22Rv1 (cell line): Measurements from ENCODE around the gene NUDT2.

Source experiments
- H3K27ac ChIP-seq: fragments of 450-650 bp; 2 replicates; pipeline ENCODE4 v1.5.1; 2017
- ZFX ChIP-seq: fragments of 450-650 bp; IDR thresholded peaks from 2 replicates; pipeline ENCODE4 v1.6.1; 2017; ENCODE audit warnings: antibody characterized with exemption, borderline replicate concordance
- TF ChIP-seq, protein P1 (sequence below): fragments of 450-650 bp; IDR thresholded peaks from 2 replicates; pipeline ENCODE4 v1.5.1; 2017; ENCODE audit warnings: mild to moderate bottlenecking

The NUDT2 gene

DNA sequence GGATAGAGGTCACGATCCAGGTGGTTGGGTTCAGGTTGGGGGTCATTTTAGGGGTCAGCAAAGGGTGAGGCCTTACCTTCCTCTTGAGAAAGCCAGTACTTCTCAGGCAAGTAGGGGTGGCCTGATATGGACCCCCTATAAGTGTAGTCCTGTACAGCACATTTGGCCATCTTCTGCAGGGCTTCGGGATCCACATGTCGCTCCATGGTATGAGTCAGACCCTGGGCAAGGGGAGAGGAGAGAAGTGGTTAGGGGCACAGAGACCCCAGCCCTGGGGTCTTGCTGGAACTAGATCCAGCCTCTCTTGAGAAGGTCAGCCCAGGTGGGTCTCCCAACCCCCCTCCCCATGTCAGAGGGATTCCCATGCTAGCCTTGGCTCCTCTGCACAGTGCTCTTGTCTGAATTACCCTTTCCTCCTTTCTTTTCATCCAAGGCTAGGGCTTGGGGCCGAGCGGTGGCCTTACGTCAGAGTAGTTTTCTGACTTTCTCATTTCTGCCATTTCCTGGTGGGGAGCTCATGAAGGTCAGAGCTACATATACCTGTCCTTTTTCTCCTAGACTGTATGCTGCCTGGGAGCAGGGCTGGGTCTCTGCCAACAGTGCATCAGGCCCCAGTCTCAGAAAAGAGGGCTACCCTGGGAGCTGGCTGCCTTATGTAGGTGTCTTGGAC, 56.3 kb downstream of the NUDT2 start:
- TF ChIP-seq ZFX = no peak
- TF ChIP-seq, protein P1, sequence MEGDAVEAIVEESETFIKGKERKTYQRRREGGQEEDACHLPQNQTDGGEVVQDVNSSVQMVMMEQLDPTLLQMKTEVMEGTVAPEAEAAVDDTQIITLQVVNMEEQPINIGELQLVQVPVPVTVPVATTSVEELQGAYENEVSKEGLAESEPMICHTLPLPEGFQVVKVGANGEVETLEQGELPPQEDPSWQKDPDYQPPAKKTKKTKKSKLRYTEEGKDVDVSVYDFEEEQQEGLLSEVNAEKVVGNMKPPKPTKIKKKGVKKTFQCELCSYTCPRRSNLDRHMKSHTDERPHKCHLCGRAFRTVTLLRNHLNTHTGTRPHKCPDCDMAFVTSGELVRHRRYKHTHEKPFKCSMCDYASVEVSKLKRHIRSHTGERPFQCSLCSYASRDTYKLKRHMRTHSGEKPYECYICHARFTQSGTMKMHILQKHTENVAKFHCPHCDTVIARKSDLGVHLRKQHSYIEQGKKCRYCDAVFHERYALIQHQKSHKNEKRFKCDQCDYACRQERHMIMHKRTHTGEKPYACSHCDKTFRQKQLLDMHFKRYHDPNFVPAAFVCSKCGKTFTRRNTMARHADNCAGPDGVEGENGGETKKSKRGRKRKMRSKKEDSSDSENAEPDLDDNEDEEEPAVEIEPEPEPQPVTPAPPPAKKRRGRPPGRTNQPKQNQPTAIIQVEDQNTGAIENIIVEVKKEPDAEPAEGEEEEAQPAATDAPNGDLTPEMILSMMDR = no peak

DNA sequence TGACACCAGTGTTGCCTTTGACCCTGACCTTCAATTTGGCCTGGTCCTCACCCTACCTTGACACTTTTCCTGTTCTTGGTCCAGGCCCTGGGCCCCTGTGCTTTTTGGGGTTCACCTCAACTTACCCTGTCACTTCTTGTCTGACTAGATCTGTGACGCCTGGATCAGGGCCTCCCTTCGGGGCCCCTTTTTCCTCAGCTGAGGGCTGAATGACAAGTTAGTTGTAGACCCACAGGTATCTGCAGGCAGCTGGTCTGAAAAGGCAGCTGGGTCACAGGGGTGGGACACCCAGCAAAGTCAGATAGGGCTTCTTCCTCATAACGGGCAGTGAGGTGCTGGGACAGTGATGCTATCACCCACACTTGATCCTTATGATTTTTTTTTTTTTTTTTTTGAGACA, 57.3 kb downstream of the NUDT2 start:
- H3K27ac ChIP-seq = no peak overlapping the region
- TF ChIP-seq ZFX = no peak
- TF ChIP-seq, protein P1 = no peak

More for the DNA sequence above, 56.3 kb downstream of the NUDT2 start:
- no peak overlapping the region for H3K27ac ChIP-seq

DNA sequence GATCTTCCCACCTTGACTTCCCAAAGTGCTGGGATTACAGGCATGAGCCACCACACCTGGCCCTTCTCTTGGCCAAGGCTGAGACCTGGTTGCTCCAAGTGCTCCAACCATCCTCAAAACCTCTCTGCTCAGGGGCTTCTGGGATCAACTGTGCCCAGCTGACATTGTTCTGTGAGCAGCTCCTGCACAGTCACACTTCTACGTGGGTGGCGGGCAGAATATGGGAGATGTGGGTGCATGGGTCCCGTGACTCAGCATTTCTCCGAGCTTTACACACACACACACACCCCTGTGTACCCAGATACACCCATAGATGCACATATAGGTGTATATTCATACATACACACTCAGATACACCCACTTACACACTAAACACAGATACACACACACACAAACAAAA, 57.9 kb downstream of the NUDT2 start:
- TF ChIP-seq, protein P1 = no peak
- no peak for TF ChIP-seq ZFX
- no peak overlapping the region for H3K27ac ChIP-seq

DNA sequence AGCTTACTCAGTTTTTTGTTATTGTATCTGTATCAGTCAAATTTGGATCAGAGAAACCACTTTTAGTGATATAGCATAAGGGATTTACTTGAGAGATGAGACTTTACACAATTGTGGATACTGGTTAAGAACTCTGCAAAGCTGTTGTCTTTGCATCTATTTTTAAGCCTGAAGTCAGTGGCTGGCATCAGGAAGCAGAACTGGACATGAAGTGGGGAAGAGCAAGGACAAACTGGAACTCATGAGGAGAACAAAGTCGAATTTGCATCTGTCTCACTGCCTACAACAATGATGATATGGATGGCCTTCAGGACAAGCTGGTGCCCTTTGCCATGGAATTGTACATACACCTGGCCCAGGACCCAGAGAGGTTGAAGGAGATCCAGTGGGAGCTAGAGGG, 63.1 kb downstream of the NUDT2 start:
- TF ChIP-seq ZFX = no peak
- TF ChIP-seq, protein P1 = no peak
- no peak overlapping the region for H3K27ac ChIP-seq
